ENCODE results near the gene IRF8.

Gene IRF8

DNA sequence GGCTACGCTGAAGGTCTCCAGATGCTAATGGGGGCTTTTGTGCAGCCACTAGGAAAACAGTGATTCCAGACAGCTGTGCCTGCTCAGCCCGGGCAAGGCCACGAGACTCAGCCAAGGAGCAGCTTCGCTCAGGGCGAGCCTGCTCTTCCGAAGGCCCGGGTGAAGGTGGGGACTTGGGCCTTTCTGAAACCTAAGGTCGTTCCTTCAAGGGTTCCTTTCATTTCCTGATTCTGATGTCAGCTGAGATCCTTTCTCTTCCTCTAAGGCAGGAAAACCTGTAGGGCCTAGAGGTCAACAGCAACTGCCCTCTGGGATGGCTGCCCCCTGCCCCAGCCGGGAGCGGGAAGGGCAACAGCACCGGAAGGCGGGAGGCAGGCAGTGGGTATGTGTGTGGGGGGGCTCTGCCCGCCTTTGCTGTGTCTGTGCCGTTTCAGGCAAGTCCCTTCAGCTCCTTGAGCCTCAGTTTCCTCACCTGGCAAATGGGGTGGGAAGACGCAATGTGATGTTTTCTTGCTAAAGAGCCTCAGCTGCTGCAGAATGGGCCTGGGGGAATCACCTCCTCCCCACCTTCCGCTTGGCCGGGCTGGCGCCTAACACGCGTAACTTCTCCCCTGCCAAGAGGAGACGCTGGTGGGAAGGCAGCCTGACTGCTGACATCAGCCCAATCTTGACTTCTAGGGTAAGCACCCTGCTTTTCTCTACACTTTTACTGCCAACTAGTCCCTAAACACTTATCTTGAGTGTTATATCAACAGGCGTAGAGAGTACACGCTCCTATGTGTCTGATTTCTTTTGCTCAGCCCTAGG is 32.8 kb downstream of the IRF8 start:
- Histone ChIP-seq H3K4ac (ENCODE audit: low read depth, low read length) (no peak overlapping the region), H2BK120ac (ENCODE audit: low read depth, low read length) (no peak overlapping the region), H4K5ac (ENCODE audit: low read length) (no peak overlapping the region), H4K8ac (ENCODE audit: low read depth, low read length) (no peak overlapping the region), H3K4me1 (ENCODE audit: control insufficient read depth, low read depth, low read length) (peaks cover 8% of the 10 kb centered on the region), H3K27me3 (ENCODE audit: insufficient read depth, low read length, poor library complexity) (no peaks in the 10 kb centered on the region), H3K27ac (ENCODE audit: low read depth, low read length) (no peak overlapping the region), H2BK15ac (replicated peaks; ENCODE audit: low read depth) (no peak overlapping the region), H2BK5ac (ENCODE audit: low read length) (no peak overlapping the region), H3K79me2 (ENCODE audit: control insufficient read depth, insufficient read depth, low read length) (no peaks in the 10 kb centered on the region), H3K9ac (ENCODE audit: low read length) (no peak overlapping the region), H3K4me2 (ENCODE audit: low read length) (no peak overlapping the region), H2AK5ac (ENCODE audit: low read length) (no peak overlapping the region), H3K4me3 (ENCODE audit: low read length) (no peak overlapping the region), H3K56ac (ENCODE audit: low read length) (no peak overlapping the region), H3K79me1 (ENCODE audit: low read length) (no peaks in the 10 kb centered on the region), H3K18ac (ENCODE audit: low read length) (no peak overlapping the region), H3K36me3 (ENCODE audit: control insufficient read depth, insufficient read depth, low read length) (no peaks in the 10 kb centered on the region), H3K23ac (ENCODE audit: low read length) (no peak overlapping the region)
- no CpG with 5 or more reads among the region's 23 CpGs for WGBS (ENCODE audit: extremely low coverage, insufficient coverage, low lambda C conversion rate)
- no peak for DNase-seq

DNA sequence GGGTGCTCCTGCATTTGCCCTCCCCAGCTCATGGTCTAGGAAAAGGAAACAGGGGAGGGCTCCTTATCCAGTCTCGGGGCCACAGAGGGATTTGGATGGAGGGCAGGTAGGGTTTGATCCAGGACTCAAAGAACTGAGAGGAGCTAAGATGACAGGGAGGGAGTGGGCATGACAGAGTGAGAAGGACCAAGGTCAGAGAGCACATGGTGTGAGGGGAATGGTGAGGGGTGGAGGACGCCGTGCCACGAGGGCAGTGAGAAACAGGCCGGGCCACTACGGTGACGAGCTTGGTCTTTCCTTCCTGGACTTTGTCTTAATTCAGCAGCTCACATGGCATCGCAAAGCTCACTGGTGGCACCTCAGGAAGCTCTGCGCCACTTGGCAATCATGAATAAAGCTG is 35.2 kb downstream of the IRF8 start:
- Histone ChIP-seq H2BK5ac (ENCODE audit: low read length) (no peak overlapping the region), H2BK120ac (ENCODE audit: low read depth, low read length) (no peak overlapping the region), H3K4ac (ENCODE audit: low read depth, low read length) (no peak overlapping the region), H4K5ac (ENCODE audit: low read length) (no peak overlapping the region), H3K27ac (ENCODE audit: low read depth, low read length) (no peak overlapping the region), H3K18ac (ENCODE audit: low read length) (no peak overlapping the region), H3K79me2 (ENCODE audit: control insufficient read depth, insufficient read depth, low read length) (no peaks in the 10 kb centered on the region), H3K4me2 (ENCODE audit: low read length) (no peak overlapping the region), H3K23ac (ENCODE audit: low read length) (no peak overlapping the region), H3K36me3 (ENCODE audit: control insufficient read depth, insufficient read depth, low read length) (no peaks in the 10 kb centered on the region), H3K4me3 (ENCODE audit: low read length) (no peak overlapping the region), H4K8ac (ENCODE audit: low read depth, low read length) (no peak overlapping the region), H3K56ac (ENCODE audit: low read length) (no peak overlapping the region), H3K27me3 (ENCODE audit: insufficient read depth, low read length, poor library complexity) (no peaks in the 10 kb centered on the region), H3K9ac (ENCODE audit: low read length) (no peak overlapping the region), H2BK15ac (replicated peaks; ENCODE audit: low read depth) (no peak overlapping the region), H3K4me1 (ENCODE audit: control insufficient read depth, low read depth, low read length) (peaks cover 8% of the 10 kb centered on the region), H3K79me1 (ENCODE audit: low read length) (no peaks in the 10 kb centered on the region), H2AK5ac (ENCODE audit: low read length) (no peak overlapping the region)
- no CpG with 5 or more reads among the region's 9 CpGs for WGBS (ENCODE audit: extremely low coverage, insufficient coverage, low lambda C conversion rate)
- DNase-seq: no peak

DNA sequence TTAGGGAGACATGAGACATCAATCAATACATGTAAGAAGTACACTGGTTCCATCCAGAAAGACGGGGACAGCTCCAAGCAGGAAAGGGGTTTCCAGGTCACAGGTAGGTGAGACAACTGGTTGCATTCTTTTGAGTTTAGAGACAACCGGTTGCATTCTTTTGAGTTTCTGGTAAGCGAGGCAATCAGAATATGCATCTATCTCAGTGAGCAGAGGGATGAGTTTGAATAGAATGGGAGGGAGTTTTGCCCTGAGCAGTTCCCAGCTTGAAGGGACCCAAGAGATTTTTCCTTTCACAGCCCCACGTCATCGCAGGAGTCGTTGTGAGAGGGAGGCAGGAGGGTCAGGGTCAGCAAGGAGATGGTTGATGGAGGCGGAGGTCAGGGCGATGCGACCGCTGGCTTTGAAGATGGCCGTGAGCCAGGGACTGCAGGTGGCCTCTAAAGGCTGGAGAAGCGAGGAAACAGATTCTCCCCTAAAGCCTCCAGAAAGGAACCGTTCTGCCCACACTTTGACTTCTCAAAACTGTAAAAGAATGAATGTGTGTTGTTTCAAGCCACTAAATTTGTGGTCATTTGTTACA is 36.5 kb downstream of the IRF8 start:
- Histone ChIP-seq H3K4me2 (ENCODE audit: low read length) (no peak overlapping the region), H3K56ac (ENCODE audit: low read length) (no peak overlapping the region), H3K36me3 (ENCODE audit: control insufficient read depth, insufficient read depth, low read length) (no peaks in the 10 kb centered on the region), H3K4me1 (ENCODE audit: control insufficient read depth, low read depth, low read length) (peaks cover 8% of the 10 kb centered on the region), H3K18ac (ENCODE audit: low read length) (no peak overlapping the region), H3K79me1 (ENCODE audit: low read length) (no peaks in the 10 kb centered on the region), H3K9ac (ENCODE audit: low read length) (no peak overlapping the region), H2BK120ac (ENCODE audit: low read depth, low read length) (no peak overlapping the region), H3K27me3 (ENCODE audit: insufficient read depth, low read length, poor library complexity) (no peaks in the 10 kb centered on the region), H2BK15ac (replicated peaks; ENCODE audit: low read depth) (no peak overlapping the region), H4K5ac (ENCODE audit: low read length) (no peak overlapping the region), H3K27ac (ENCODE audit: low read depth, low read length) (no peak overlapping the region), H3K4me3 (ENCODE audit: low read length) (no peak overlapping the region), H2AK5ac (ENCODE audit: low read length) (no peak overlapping the region), H2BK5ac (ENCODE audit: low read length) (no peak overlapping the region), H4K8ac (ENCODE audit: low read depth, low read length) (no peak overlapping the region), H3K23ac (ENCODE audit: low read length) (no peak overlapping the region), H3K79me2 (ENCODE audit: control insufficient read depth, insufficient read depth, low read length) (no peaks in the 10 kb centered on the region), H3K4ac (ENCODE audit: low read depth, low read length) (no peak overlapping the region)
- WGBS (ENCODE audit: extremely low coverage, insufficient coverage, low lambda C conversion rate): no CpG with 5 or more reads among the region's 13 CpGs
- peak; percentile 91 for DNase-seq

DNA sequence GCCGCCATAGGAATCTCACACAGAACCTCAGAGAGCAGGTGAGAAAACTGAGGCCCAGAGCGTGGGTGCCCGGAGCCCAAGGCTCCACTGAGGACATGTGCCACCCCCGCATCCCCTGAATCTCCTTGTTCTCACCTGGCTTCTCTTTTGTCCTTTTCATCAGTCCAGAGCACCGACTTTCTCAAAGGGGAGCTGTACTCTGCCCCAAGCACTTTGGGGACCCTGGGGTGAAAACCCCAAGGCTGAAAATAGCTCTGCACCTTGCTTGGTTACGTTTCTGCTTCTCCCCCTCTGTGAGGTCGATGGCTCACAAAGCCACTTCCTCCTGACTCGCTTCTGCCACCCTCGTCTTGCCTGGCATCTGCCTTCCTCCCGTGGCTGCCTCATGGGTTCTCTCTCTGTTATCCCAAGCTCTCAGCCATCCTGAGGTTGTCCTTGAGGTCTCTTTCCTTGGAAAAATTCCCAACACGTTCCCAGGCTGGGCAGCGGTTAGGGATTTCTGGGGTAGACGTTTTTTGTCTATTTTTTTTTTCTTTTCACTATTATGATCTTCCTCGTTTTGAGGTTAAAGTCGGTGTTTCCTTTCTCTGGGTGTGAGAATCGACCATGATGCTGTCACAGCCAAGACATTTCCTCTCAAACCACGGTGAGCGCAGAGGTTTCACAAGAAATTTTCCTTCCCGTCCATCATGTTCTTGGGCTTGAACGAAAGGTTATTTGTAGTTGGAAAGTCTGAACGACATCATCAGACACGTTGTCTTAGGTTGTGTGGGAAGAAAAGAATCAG is 37.2 kb downstream of the IRF8 start:
- Histone ChIP-seq H3K79me2 (ENCODE audit: control insufficient read depth, insufficient read depth, low read length) (no peaks in the 10 kb centered on the region), H4K5ac (ENCODE audit: low read length) (no peak overlapping the region), H3K27me3 (ENCODE audit: insufficient read depth, low read length, poor library complexity) (no peaks in the 10 kb centered on the region), H3K56ac (ENCODE audit: low read length) (peak overlapping the region; percentile 25), H2BK120ac (ENCODE audit: low read depth, low read length) (no peak overlapping the region), H2BK15ac (replicated peaks; ENCODE audit: low read depth) (no peak overlapping the region), H2BK5ac (ENCODE audit: low read length) (no peak overlapping the region), H3K4ac (ENCODE audit: low read depth, low read length) (no peak overlapping the region), H3K4me1 (ENCODE audit: control insufficient read depth, low read depth, low read length) (peaks cover 8% of the 10 kb centered on the region), H3K4me2 (ENCODE audit: low read length) (no peak overlapping the region), H2AK5ac (ENCODE audit: low read length) (no peak overlapping the region), H3K27ac (ENCODE audit: low read depth, low read length) (no peak overlapping the region), H3K36me3 (ENCODE audit: control insufficient read depth, insufficient read depth, low read length) (no peaks in the 10 kb centered on the region), H3K9ac (ENCODE audit: low read length) (no peak overlapping the region), H4K8ac (ENCODE audit: low read depth, low read length) (no peak overlapping the region), H3K4me3 (ENCODE audit: low read length) (no peak overlapping the region), H3K23ac (ENCODE audit: low read length) (no peak overlapping the region), H3K79me1 (ENCODE audit: low read length) (no peaks in the 10 kb centered on the region), H3K18ac (ENCODE audit: low read length) (no peak overlapping the region)
- no peak for DNase-seq
- no CpG with 5 or more reads among the region's 22 CpGs for WGBS (ENCODE audit: extremely low coverage, insufficient coverage, low lambda C conversion rate)

DNA sequence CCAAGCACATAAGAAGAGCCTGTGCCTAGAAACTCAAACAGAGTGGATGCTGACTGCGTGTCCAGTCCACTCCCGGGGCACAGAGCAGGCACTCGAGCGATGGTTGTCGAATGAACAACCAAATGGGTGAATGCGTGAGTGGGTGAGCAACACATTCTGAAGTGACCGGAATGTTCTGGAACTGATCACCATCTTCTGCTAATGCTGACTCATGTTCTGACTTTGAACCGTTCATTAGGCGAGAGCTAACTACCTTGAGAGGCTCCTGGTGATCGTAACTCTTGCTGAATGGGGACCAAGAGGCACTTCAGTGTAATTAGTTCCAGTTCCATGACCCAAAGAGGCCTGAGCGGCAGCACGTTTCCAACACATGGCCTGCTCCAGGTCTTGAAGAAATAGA is 37.9 kb downstream of the IRF8 start:
- no peak overlapping the region for H4K5ac ChIP-seq (ENCODE audit: low read length)
- H3K18ac ChIP-seq (ENCODE audit: low read length): no peak overlapping the region
- H2BK15ac ChIP-seq (replicated peaks; ENCODE audit: low read depth): no peak overlapping the region
- H3K4me1 ChIP-seq (ENCODE audit: control insufficient read depth, low read depth, low read length): peaks cover 8% of the 10 kb centered on the region
- H3K27me3 ChIP-seq (ENCODE audit: insufficient read depth, low read length, poor library complexity): no peaks in the 10 kb centered on the region
- no peak overlapping the region for H3K27ac ChIP-seq (ENCODE audit: low read depth, low read length)
- H3K4me3 ChIP-seq (ENCODE audit: low read length): no peak overlapping the region
- H2BK120ac ChIP-seq (ENCODE audit: low read depth, low read length): no peak overlapping the region
- no peaks in the 10 kb centered on the region for H3K79me2 ChIP-seq (ENCODE audit: control insufficient read depth, insufficient read depth, low read length)
- no peak overlapping the region for H3K4ac ChIP-seq (ENCODE audit: low read depth, low read length)
- no peak overlapping the region for H3K4me2 ChIP-seq (ENCODE audit: low read length)
- H3K23ac ChIP-seq (ENCODE audit: low read length): no peak overlapping the region
- H2BK5ac ChIP-seq (ENCODE audit: low read length): no peak overlapping the region
- no peak overlapping the region for H3K9ac ChIP-seq (ENCODE audit: low read length)
- H3K79me1 ChIP-seq (ENCODE audit: low read length): no peaks in the 10 kb centered on the region
- no CpG with 5 or more reads among the region's 12 CpGs for WGBS (ENCODE audit: extremely low coverage, insufficient coverage, low lambda C conversion rate)
- no peaks in the 10 kb centered on the region for H3K36me3 ChIP-seq (ENCODE audit: control insufficient read depth, insufficient read depth, low read length)
- no peak overlapping the region for H2AK5ac ChIP-seq (ENCODE audit: low read length)
- H3K56ac ChIP-seq (ENCODE audit: low read length): no peak overlapping the region
- DNase-seq: no peak
- no peak overlapping the region for H4K8ac ChIP-seq (ENCODE audit: low read depth, low read length)

Measured in mesendoderm (in vitro differentiated cells).